Fibroblast of gingiva (primary cell): ENCODE results near the gene IL22RA2.

Experiments used
- DNase-seq: peaks from one replicate; pipeline ENCODE4 v3.0.0-alpha.2; 2011; ENCODE audit warnings: low read depth

IL22RA2 gene

DNA sequence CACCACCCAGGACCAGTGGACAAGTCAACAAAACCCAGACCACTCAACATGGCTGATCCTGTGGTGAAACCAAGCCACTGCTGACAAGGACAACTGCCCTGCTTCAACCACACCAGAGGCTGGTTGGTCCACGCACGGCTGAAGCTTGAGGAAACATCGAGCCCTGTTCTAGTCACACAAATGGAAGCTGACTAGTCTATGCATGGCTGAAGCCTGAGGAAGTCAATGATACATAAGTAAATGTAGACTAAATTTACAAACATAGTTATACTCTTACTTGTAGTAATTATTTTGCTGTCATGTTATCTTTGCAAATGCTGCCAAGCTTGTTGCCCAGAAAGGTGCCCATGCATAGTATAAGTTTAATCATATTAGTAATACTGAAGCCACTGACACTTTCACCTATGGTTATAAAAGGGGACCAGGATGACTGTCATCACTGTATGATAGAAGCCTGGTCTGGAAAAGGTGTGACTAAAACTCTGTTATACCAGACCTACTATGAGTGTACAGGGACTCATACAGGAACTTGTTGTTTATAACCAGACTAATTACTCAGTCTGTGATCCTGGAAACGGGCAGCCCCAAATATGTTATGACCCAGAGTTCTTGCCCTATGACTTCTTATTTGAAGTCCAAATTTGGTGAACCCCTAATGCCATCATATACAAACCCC, 5.6 kb downstream of the IL22RA2 start:
- DNase-seq, result no peak

DNA sequence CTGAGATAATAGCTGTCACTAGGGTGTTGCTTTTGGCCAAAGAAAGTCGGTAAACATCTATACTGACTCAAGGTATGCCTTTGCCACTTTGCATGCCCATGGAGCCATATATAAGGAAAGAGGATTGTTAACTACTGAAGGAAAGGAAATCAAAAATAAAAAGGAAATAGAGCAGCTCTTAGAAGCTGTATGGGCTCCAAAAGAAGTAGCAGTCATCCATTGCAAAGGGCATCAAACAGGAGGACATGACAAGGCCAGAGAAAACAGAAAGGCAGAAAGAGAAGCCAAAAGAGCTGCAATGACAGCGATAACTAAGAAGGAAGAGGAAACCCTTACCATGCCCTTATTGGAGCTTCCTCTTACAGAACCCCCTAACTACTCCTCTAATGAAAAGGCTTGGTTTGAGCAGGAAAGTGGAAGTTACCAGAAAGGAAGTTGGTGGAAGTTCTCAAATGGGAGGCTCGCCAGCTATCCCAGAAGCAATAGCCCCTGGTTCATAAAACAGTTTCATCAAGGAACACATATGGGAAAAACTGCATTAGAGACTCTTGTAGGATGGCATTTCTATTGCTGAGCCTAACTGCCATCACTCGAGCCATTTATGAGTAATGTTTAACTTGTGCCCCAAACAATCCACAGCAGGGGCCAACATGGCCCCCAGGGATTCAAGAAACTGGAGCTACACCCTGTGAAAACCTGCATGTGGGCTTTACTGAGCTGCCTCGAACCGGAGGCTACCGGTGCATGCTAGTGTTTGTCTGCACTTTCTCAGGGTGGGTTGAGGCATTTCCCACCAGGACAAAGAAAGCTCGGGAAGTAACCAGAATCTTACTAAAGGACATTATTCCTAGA, 7.0 kb downstream of the IL22RA2 start:
- no peak for DNase-seq

DNA sequence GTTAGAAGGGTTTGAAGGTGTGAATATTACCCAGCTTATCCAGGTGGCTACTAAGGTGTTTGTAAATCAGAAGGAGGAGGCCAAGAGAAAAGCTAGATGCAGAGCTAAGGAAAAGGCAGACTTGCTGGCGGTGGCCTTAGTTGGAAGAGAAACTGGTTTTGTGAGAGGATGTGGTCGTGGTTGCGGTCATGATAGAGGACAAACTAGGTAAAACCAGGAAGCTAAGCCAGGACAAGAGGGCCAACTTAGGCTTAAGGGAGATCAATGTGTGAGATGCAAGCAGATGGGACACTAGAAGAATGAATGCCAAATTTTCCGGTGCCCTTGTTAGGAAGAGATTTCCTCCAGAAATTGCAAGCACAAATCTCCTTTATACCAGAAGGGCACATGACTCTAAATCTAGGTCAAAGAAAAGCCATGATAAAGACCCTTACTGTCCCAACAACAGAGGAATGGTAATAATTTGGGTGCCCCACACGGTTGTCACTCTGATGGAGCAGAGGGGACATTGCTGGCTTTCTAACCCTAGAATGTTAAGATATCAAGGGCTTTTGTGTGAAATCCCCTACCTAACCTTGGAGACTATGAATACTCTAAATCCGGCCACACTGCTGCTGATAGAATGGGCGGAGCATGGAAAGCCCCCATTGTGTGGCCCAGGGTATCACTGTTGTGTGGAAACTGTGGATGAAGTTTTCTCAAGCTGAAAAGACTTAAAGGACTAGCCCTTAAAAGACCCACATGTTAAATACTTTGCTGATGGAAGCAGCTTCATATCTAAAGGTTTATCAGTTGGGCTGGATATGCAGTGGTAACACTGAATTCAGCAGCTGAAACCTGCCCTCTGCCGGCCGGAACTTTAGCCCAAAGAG, 7.8 kb downstream of the IL22RA2 start:
- DNase-seq, result no peak

DNA sequence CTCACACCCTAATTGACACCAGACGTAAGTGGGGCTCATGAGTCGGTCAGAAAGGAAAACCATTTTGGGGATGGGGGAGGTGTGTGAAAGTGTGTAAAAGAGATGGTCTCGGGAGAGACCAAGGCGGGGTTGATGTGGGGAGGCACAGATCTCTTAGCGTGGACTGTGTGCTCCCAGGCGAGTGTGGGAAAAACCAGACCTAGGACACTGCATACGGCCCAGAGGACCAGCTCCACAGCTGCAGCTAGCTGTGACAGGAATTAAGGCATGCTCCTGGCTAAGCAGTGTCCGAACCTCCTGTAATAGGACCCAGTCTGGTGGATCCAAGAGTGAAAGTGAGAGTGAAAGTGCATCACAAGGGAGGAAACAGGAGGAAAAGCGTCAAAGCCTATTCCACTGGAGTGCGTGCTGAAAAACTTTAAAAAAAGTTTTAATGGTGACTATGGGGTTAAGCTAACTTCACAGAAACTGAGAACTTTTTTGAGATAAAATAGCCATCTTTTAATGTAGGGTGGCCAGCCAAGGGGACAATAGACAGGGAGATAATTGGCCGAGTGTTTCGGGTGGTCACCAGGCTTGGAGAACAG, 9.6 kb downstream of the IL22RA2 start:
- DNase-seq, result no peak

DNA sequence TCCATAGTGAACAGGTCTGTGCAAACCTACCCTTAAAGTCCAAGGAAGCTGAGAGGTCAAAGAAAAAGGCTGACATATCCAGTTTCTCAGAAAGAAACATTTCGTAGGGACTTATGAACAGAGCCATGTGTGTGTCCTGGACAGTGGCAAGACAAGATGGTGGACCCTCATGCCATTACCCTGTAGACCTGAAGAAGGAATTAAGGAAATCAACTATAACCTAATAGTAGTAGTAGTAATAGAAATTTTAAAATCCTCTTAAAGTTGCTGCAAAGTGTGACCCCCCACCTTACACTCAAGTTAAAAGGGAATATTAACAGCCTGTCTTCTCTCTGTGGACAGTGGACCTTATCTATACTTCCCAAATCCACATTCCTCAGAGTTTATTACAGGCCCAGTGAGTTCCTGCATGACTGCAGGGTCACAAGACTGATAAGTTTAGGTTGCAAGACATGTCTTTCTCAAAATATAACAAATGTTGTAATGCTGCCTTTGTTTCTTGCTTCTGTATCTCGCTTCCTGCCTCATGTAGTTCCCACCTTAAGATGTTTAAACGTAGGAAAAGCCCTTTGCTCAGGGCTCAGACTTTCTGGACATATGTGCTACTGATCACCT, 10.6 kb downstream of the IL22RA2 start:
- DNase-seq, result no peak

- DNase-seq, result no peak
Observed at GRCh38 chr6:137161949-137162348, 11.5 kb downstream of the IL22RA2 start.

GRCh38 chr6:137160763-137161162, 12.7 kb downstream of the IL22RA2 start:
- peak; percentile 22 for DNase-seq

GRCh38 chr6:137159912-137160311, 13.5 kb downstream of the IL22RA2 start:
- DNase-seq, result peak; percentile 35

DNA sequence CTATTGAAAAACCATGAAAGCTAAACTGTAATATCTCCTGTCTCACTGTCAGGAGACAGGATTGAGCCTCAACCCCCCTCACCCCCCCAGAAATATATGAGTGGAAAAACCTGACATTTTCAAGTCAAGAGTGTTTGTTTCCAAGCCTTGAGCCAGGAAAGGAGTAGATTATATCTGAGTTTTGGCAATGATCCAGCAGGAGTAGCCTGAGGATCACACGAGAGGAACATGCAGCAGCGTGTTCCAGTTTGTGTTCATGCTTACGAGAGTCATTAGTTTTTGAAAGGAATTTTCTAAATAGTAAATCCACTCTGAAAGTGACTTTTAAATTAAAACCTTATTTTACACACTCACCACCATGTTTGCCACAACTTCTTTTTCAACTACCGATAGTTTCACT, 15.8 kb downstream of the IL22RA2 start:
- DNase-seq, result no peak

GRCh38 chr6:137156650-137157049, 16.8 kb downstream of the IL22RA2 start:
- no peak for DNase-seq

DNA sequence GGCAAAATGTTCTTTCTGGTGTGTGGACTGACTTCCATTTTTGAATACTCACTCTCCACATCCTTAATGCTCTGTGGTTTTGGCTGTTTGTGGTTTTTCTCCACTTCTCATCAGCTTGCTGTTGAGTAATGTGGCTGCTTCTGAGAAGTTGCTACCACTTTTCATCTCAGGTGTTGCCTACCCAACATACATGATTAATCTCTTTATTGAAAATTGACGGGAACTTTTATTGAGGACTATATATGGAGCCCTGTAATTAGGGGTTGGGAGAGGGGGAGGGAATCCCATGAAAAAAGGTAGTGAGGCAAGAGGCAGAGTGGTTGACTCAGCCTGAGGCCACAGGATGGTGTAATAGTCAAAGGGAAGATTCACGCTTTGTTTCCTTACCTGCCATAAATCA, 17.6 kb downstream of the IL22RA2 start:
- DNase-seq, result peak; percentile 20

- DNase-seq, result no peak
Observed at GRCh38 chr6:137150072-137150471, 23.4 kb downstream of the IL22RA2 start.

DNA sequence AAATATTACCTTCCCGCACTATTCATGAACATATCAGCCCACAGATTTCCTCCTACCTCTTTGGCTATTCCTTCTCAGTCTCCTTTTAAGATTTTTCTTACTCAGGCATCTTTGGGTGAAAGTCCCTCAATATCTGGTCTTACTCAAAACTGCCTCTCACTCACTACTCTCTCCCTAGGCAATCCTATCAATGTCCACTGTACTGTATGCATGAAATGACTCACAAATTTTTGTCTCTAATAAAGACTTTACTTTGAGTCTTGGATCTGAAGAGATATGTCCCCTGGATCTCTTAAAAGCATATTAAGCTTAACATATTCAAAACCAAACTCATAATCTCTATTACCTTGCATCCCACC, 24.4 kb downstream of the IL22RA2 start:
- no peak for DNase-seq

GRCh38 chr6:137148306-137149034, 25.0 kb downstream of the IL22RA2 start:
- peak; percentile 92 for DNase-seq

DNA sequence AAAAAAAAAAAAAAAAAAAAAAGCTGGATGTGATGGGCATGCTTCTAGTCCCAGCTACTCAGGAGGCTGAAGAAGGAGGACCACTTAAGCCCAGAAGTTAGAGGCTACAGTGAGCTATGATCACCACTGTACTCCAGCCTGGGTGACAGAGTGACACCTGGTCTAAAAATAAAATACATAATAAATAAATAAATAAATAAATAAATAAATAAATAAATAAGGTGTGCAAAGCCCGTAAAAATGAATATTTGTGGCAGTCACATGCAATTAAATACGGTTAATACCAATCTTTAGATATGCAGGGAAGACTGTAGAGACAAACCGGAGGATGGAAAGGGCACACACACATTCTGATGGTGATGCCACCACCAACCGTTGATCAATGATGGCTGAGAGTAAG, 26.2 kb downstream of the IL22RA2 start:
- no peak for DNase-seq

DNA sequence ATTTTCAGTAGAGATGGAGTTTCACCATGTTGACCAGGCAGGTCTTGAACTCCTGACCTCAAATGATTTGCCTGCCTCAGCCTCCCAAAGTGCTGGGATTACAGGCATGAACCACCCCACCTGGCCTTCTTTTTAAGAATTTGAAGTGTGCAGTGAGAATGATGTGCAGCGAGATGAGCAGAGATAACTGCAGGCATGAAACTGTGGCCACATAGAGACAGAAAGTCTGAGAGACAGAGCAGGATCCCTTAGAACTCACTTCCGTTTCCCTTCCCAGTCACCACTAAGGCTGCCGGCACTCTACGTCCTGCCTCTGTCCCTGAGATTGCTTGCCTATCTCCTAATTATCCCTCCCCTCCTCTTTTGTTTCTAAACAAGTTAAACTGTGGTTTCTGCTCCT, 27.2 kb downstream of the IL22RA2 start:
- DNase-seq, result no peak

- peak; percentile 56 for DNase-seq
Observed at GRCh38 chr6:137145421-137145820, 28.0 kb downstream of the IL22RA2 start.

- no peak for DNase-seq
Observed at GRCh38 chr6:137136065-137136464, 37.4 kb downstream of the IL22RA2 start.

DNA sequence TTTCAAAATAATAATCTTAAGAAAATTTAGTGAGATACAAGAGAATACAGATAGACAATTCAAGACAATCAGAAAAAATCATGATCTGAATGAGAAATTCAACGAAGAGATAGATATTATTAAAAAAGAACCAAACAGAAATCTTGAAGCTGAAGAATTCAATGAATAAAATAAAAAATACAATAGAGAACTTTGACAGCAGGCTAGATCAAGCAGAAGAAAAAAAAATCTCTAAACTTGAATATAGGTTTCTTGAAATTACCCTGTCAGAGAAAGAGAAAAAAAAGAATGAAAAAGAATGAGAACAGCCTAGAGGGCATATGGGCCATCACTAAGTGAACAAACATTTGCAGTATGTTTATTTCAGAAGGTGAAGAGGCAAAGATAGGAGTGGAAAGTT, 39.0 kb downstream of the IL22RA2 start:
- no peak for DNase-seq

DNA sequence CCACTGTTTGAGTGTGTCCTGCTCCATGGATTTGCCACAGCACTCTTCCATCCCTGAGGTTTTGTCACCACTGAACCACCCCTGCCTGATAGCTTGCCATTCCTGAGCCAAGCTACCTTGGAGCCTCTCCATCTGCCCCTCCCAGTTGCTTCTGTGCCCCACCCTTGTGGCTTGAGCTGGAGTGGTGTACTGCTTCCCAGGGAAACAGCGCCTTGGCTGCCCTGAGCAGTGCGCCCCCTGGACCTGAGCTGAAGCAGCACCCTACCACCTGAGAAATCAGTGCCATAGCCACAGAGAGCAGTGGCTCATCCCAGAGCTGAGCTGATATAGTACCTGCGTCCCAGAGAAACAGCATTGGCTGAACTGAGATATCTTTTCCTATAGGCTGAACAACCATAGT, 40.3 kb downstream of the IL22RA2 start:
- no peak for DNase-seq

DNA sequence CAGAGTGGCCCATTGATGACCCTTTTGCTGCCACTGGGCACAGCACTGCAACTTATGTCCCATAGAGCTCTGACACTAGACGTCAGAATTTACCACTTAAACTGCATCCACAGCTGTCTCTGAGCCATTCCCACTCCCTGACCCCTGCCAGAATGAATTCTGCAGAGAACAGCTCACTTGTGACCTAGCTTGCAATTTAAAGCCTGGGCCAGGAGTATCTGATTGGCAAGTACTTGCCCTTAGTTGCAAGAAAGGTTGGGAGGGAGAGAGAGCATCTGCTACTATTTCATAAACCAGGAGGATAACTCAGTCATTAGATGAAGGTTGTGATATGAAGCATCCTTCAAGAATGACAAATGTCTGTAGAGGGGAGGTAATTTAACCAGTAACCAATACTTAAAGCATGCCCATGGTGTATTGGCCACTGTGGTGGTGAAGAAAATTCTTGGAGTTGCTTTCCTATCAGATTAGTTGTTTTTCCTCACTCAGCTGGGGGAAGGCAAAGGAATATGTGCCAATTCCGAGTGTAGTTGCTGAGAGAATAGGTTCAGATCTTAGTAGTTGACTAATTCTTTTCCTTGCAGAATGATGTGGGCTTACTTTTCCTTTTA, 46.5 kb downstream of the IL22RA2 start:
- no peak for DNase-seq
